T-helper 2 cell treated with Interferon-gamma antibody and Interleukin-4, amounts not matched to agents 5 μg/mL and 100 μg/mL, for 36 hours (primary cell): Measurements from ENCODE around the gene UTF1.

ENCODE experiments used
- DNase-seq: peaks from one replicate; pipeline ENCODE4 v3.0.0; 2021; ENCODE audit warnings: low spot score
- H3K27ac Mint-ChIP-seq: one replicate; pipeline ENCODE4 v1.8.0; 2021; ENCODE audit warnings: mild to moderate bottlenecking, mixed read lengths
- H3K27me3 Mint-ChIP-seq: one replicate; pipeline ENCODE4 v1.8.0; 2021; ENCODE audit warnings: low read depth, mixed read lengths
- H3K36me3 Mint-ChIP-seq: one replicate; pipeline ENCODE4 v1.8.0; 2021; ENCODE audit warnings: low read depth, mixed read lengths
- H3K4me1 Mint-ChIP-seq: one replicate; pipeline ENCODE4 v1.8.0; 2021; ENCODE audit warnings: low read depth, mixed read lengths
- H3K4me3 Mint-ChIP-seq: one replicate; pipeline ENCODE4 v1.8.0; 2022; ENCODE audit warnings: mild to moderate bottlenecking, moderate library complexity, mixed read lengths
- H3K9me3 Mint-ChIP-seq: one replicate; pipeline ENCODE4 v1.8.0; 2021; ENCODE audit warnings: mixed read lengths

UTF1 gene

GRCh38 chr10:133201151-133201947 lies 28.7 kb upstream of the UTF1 start:
- no peaks in the 10 kb centered on the region for H3K36me3 Mint-ChIP-seq
- no peaks in the 10 kb centered on the region for H3K27me3 Mint-ChIP-seq
- no peak for DNase-seq
- no peak overlapping the region for H3K4me3 Mint-ChIP-seq
- no peak overlapping the region for H3K27ac Mint-ChIP-seq
- no peaks in the 10 kb centered on the region for H3K4me1 Mint-ChIP-seq
- H3K9me3 Mint-ChIP-seq, result no peaks in the 10 kb centered on the region

DNA sequence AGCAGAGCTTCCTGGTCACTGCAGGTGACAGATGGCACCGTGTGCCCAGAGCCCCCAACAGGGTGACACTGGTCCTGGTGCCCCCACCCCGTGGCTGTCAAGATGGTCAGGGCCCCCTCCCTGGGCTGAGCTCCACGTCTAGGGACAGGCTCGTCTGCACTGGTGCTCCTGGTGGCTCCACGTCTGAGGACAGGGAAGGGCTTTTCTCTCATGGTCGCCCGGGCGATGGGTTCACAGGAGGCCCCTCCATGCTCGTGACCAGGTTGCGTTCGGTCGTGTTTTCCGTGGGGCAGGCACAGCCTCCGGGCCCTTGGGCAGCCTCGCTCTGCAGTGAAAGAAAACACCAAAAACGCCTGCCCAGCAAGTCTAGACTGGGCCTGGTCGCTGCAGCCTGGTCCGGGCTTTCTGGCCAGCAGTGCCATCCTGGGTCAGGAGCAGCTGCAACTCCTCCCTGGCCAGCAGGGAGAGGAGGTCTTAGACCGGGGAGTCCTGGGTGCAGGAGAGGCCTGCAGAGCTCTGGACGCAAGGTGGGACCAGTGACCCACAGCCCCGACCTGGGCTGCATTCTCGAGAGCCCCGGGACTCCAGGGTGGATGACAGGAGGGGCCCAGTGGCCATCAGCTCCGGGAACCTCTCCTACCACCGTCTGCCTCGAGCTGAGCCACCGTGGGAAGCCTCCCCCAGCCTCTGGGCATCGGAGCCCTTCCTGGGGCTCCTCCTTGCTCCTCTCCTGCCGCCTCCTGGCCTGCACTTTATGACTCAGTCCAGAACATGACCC lies 27.9 kb upstream of the UTF1 start:
- no peaks in the 10 kb centered on the region for H3K9me3 Mint-ChIP-seq
- H3K36me3 Mint-ChIP-seq, result no peaks in the 10 kb centered on the region
- DNase-seq, result no peak
- no peaks in the 10 kb centered on the region for H3K4me1 Mint-ChIP-seq
- H3K4me3 Mint-ChIP-seq, result no peak overlapping the region
- H3K27ac Mint-ChIP-seq, result no peak overlapping the region
- H3K27me3 Mint-ChIP-seq, result no peaks in the 10 kb centered on the region

GRCh38 chr10:133202778-133203651 lies 27.0 kb upstream of the UTF1 start:
- H3K4me3 Mint-ChIP-seq, result no peak overlapping the region
- H3K4me1 Mint-ChIP-seq, result no peaks in the 10 kb centered on the region
- H3K27ac Mint-ChIP-seq, result no peak overlapping the region
- H3K27me3 Mint-ChIP-seq, result no peaks in the 10 kb centered on the region
- H3K9me3 Mint-ChIP-seq, result no peaks in the 10 kb centered on the region
- DNase-seq, result no peak
- H3K36me3 Mint-ChIP-seq, result no peaks in the 10 kb centered on the region

DNA sequence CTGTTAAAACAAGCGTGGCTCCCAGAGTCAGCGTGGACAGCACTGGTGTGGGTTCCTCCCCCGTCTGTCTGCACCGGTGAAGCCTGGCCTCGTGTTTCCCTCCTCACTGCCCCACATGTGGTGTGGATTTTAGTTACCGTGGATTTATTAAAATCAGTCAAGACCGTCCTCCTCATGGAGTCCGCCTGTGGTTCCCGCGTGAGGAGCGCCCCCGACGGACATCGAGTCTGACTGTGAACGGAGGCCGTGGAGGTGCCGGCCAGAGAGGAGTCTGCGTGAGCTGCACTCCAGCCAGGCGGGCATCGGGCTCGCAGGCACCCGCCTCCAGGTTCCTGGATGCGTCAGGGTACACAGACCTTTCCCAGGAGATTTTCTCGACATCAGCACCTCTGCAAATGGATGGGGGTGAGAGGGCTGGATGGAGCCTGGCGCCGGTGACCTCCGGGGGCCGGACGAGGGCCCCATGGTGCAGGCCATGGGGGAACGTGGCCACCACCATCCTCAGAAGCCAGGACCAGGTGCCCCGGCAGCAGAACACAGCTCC lies 26.3 kb upstream of the UTF1 start:
- Mint-ChIP-seq H3K27me3 (no peaks in the 10 kb centered on the region), H3K36me3 (no peaks in the 10 kb centered on the region), H3K9me3 (no peaks in the 10 kb centered on the region), H3K27ac (no peak overlapping the region), H3K4me1 (no peaks in the 10 kb centered on the region), H3K4me3 (no peak overlapping the region)
- no peak for DNase-seq

- Mint-ChIP-seq H3K4me1 (no peaks in the 10 kb centered on the region), H3K4me3 (no peak overlapping the region), H3K36me3 (no peaks in the 10 kb centered on the region), H3K9me3 (no peaks in the 10 kb centered on the region), H3K27ac (no peak overlapping the region), H3K27me3 (no peaks in the 10 kb centered on the region)
- DNase-seq, result no peak
Measured at GRCh38 chr10:133204226-133205015, 25.6 kb upstream of the UTF1 start.

DNA sequence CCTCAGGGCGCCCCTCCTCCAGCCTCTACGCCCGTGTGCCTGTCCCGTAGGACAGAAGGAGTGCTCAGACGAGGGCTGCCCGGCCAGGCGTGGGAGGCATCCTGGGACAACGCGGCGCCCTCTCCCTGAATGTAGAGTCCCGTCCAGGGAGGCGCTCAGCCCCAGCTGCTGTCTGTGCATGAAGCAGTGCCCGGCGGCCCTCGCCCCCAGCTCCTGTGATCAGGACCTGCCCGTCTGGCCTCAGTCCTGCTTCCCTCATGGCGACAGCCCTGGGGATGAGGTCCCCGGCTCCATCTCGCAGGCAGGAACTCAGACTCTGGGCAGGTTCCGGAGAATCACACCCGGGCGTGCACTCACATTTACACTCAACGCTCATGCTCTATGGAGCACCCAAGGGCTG lies 24.9 kb upstream of the UTF1 start:
- Mint-ChIP-seq H3K27ac (no peak overlapping the region), H3K27me3 (no peaks in the 10 kb centered on the region), H3K4me3 (no peak overlapping the region), H3K9me3 (no peaks in the 10 kb centered on the region), H3K36me3 (no peaks in the 10 kb centered on the region), H3K4me1 (no peaks in the 10 kb centered on the region)
- DNase-seq, result no peak

DNA sequence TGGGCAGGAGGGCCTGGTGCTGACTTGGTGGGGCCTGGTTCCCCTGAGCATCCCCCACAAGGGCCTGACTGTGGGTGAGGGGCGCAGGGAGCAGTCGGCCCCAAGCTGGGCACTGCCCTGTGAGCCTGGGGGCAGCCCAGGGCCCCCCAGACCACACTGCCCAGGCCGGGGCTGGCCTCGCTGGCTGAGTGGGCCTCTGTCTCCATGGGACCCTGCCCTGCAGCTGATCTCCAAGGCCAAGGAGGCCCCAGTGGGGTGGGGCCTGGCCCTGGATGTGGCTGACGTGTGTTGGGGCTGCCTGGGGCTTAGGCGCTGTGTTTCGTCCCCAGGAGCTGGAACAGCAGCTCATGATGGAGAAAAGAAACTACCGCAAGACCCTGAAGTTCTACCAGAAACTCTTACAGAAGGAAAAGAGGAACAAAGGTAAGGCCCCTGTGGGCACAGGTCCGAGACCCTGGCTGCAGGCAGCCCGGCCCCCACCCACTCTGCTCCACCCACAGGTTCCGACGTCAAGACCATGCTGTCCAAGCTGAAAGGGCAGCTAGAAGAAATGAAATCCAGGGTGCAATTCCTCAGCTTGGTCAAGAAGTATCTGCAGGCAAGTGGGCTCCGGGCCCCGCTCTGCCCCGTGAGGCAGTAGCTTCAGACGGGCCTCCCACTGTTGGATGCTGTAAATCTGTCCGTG lies 23.5 kb upstream of the UTF1 start:
- H3K4me1 Mint-ChIP-seq, result peaks cover 2% of the 10 kb centered on the region
- no peaks in the 10 kb centered on the region for H3K36me3 Mint-ChIP-seq
- H3K27ac Mint-ChIP-seq, result no peak overlapping the region
- no peak for DNase-seq
- no peaks in the 10 kb centered on the region for H3K9me3 Mint-ChIP-seq
- no peak overlapping the region for H3K4me3 Mint-ChIP-seq
- no peaks in the 10 kb centered on the region for H3K27me3 Mint-ChIP-seq

GRCh38 chr10:133207041-133207600 lies 22.9 kb upstream of the UTF1 start:
- H3K9me3 Mint-ChIP-seq, result no peaks in the 10 kb centered on the region
- DNase-seq, result no peak
- no peaks in the 10 kb centered on the region for H3K36me3 Mint-ChIP-seq
- H3K4me1 Mint-ChIP-seq, result peaks cover 2% of the 10 kb centered on the region
- H3K4me3 Mint-ChIP-seq, result no peak overlapping the region
- H3K27me3 Mint-ChIP-seq, result no peaks in the 10 kb centered on the region
- H3K27ac Mint-ChIP-seq, result no peak overlapping the region

GRCh38 chr10:133207627-133208026 lies 22.4 kb upstream of the UTF1 start:
- H3K4me3 Mint-ChIP-seq, result no peak overlapping the region
- no peaks in the 10 kb centered on the region for H3K9me3 Mint-ChIP-seq
- peaks cover 2% of the 10 kb centered on the region for H3K4me1 Mint-ChIP-seq
- DNase-seq, result no peak
- no peaks in the 10 kb centered on the region for H3K36me3 Mint-ChIP-seq
- no peaks in the 10 kb centered on the region for H3K27me3 Mint-ChIP-seq
- H3K27ac Mint-ChIP-seq, result no peak overlapping the region

- Mint-ChIP-seq H3K36me3 (no peaks in the 10 kb centered on the region), H3K9me3 (no peaks in the 10 kb centered on the region), H3K4me3 (no peak overlapping the region), H3K27ac (no peak overlapping the region), H3K27me3 (no peaks in the 10 kb centered on the region), H3K4me1 (peaks cover 2% of the 10 kb centered on the region)
- no peak for DNase-seq
Measured at GRCh38 chr10:133208466-133208865, 21.6 kb upstream of the UTF1 start.

DNA sequence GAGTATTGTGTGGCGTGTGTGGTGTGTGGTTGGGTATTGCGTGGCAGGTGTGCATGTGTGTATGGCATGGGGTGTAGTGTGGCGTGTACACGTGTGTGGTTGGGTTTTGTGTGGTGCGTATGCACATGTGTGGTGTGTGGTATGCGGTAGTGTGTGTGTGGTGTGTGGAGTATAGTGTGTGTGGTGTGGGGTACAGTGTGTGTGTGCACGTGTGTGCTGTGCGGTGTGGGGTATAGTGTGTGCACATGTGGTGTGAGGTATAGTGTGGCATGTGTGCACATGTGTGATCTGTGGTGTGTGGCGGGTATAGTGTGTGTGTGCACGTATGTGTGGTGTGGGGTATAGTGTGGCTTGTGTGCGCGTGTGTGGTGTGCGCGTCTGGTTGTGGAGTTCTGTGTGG lies 20.9 kb upstream of the UTF1 start:
- no peaks in the 10 kb centered on the region for H3K27me3 Mint-ChIP-seq
- no peak overlapping the region for H3K4me3 Mint-ChIP-seq
- no peak for DNase-seq
- no peak overlapping the region for H3K27ac Mint-ChIP-seq
- H3K36me3 Mint-ChIP-seq, result no peaks in the 10 kb centered on the region
- H3K9me3 Mint-ChIP-seq, result no peaks in the 10 kb centered on the region
- peaks cover 2% of the 10 kb centered on the region for H3K4me1 Mint-ChIP-seq

DNA sequence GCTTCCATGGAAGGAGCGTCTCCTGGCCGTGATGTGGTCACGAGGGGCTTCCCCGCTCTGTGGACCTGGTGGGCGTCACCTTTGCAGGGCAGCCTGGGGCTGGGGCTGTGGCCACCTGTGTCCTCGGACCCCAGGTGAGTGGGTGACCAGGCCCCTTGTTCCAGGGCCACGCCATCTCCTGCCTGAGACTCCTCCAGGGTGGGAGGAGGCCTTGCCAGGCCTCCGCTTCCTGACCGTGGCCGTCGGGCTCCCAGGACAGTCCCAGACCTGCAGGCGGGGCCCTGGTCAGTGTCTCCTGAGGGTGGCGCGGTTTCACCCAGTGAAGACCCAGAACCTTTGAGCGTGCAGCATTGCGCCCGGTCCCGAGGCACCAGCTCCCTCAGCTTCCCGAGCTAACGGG lies 20.4 kb upstream of the UTF1 start:
- no peak overlapping the region for H3K4me3 Mint-ChIP-seq
- no peak overlapping the region for H3K27ac Mint-ChIP-seq
- peaks cover 2% of the 10 kb centered on the region for H3K4me1 Mint-ChIP-seq
- H3K27me3 Mint-ChIP-seq, result no peaks in the 10 kb centered on the region
- no peaks in the 10 kb centered on the region for H3K36me3 Mint-ChIP-seq
- no peak for DNase-seq
- H3K9me3 Mint-ChIP-seq, result no peaks in the 10 kb centered on the region
